IPS-20b (cell line): ENCODE measurements around the gene PEPD.
"Not testable (repeated sequence)": the region's sequence is repeated elsewhere in the genome, so short reads cannot be mapped to it uniquely, and the experiment has no call there.

ENCODE experiments used
- H3K27ac ChIP-seq: one replicate; pipeline ENCODE4 v1.5.1; 2013; ENCODE audit warnings: low read length
- H3K27me3 ChIP-seq: 2 replicates; pipeline ENCODE4 v1.6.1; 2013; ENCODE audit warnings: mild to moderate bottlenecking, low read length, inconsistent platforms; ENCODE audit not compliant: insufficient read depth
- H3K36me3 ChIP-seq: 2 replicates; pipeline ENCODE4 v1.6.1; 2013; ENCODE audit warnings: low read depth, mild to moderate bottlenecking, inconsistent platforms, low read length, moderate library complexity; ENCODE audit not compliant: insufficient read depth
- H3K4me1 ChIP-seq: 2 replicates; pipeline ENCODE4 v1.6.1; 2013; ENCODE audit warnings: mild to moderate bottlenecking, control low read depth, inconsistent platforms, low read length, moderate library complexity; ENCODE audit not compliant: insufficient read depth
- H3K4me3 ChIP-seq: 2 replicates; pipeline ENCODE4 v1.5.1; 2013; ENCODE audit warnings: mild to moderate bottlenecking, low read length, inconsistent platforms
- H3K9ac ChIP-seq: 2 replicates; pipeline ENCODE4 v1.6.1; 2013; ENCODE audit warnings: low read depth, mild to moderate bottlenecking, inconsistent platforms, low read length, moderate library complexity
- H3K9me3 ChIP-seq: 2 replicates; pipeline ENCODE4 v1.6.1; 2013; ENCODE audit warnings: mild to moderate bottlenecking, low read depth, low read length, inconsistent platforms; ENCODE audit not compliant: insufficient read depth

PEPD gene

DNA sequence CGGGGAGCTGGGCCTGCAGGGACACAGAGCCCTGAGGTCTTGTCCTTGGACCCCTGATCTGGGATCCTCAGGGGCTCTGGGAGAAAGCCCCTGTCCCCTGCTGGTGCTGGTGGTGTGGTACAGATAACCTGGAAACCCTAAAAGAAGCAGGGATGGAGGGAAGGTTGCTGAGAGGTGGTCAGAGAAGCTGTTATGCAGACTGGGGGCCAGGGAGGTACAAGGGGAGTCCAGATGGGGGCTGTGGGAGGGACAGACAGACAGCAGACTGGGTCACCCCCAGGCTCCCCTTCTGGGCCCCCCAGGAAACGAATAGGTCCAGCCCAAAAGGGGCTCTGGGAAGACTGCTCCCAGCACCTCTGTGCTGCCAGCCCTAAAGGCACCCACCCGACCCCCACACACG lies 34.7 kb upstream of the PEPD start:
- Histone ChIP-seq H3K9me3 (no peaks in the 10 kb centered on the region), H3K27me3 (no peaks in the 10 kb centered on the region), H3K4me1 (no peaks in the 10 kb centered on the region), H3K36me3 (no peaks in the 10 kb centered on the region), H3K27ac (no peak overlapping the region), H3K9ac (no peak overlapping the region), H3K4me3 (no peak overlapping the region)

DNA sequence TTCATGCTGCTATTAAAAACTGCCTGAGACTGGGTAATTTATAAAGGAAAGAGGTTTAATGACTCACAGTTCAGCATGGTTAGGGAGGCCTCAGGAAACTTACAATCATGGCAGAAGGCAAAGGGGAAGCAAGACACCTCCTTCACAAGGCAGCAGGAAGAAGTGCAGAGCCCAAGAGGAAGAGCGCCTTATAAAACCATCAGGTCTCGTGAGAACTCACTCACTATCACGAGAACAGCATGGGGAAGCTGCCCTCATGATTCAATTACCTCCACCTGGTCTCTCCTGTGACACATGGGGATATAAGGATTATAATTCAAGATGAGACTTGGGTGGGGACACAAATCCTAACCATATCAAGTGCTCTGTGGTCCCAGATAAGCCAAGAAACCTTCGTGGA lies 34.1 kb upstream of the PEPD start:
- H3K9me3 ChIP-seq, H3K27me3 ChIP-seq: not testable (repeated sequence)

GRCh38 chr19:33554821-33555220 lies 33.2 kb upstream of the PEPD start:
- no peak overlapping the region for H3K27ac ChIP-seq
- no peaks in the 10 kb centered on the region for H3K36me3 ChIP-seq
- H3K27me3 ChIP-seq: no peaks in the 10 kb centered on the region
- no peak overlapping the region for H3K4me3 ChIP-seq
- no peaks in the 10 kb centered on the region for H3K4me1 ChIP-seq
- no peaks in the 10 kb centered on the region for H3K9me3 ChIP-seq
- no peak overlapping the region for H3K9ac ChIP-seq

More for the DNA sequence above, 34.1 kb upstream of the PEPD start:
- not testable (repeated sequence) for H3K9ac ChIP-seq, H3K4me1 ChIP-seq, H3K4me3 ChIP-seq, H3K36me3 ChIP-seq, H3K27ac ChIP-seq

DNA sequence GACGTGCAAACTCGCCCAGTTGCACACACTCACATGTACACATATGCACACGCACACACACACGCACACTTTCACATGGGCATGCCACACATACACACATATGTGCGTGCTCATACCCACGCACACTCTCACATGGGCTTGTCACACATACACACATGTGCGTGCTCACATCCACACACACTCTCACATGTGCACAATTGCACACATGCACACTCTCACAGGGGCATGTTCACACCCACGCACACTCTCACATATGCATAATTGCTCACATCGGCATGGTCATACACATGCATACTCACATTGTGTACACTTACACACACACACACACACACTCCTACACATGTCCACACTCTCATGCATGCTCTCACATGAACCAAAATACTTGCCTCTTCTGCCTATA lies 32.8 kb upstream of the PEPD start:
- Histone ChIP-seq H3K27me3 (no peaks in the 10 kb centered on the region), H3K4me1 (no peaks in the 10 kb centered on the region), H3K27ac (no peak overlapping the region), H3K4me3 (no peak overlapping the region), H3K36me3 (no peaks in the 10 kb centered on the region), H3K9me3 (no peaks in the 10 kb centered on the region), H3K9ac (no peak overlapping the region)

DNA sequence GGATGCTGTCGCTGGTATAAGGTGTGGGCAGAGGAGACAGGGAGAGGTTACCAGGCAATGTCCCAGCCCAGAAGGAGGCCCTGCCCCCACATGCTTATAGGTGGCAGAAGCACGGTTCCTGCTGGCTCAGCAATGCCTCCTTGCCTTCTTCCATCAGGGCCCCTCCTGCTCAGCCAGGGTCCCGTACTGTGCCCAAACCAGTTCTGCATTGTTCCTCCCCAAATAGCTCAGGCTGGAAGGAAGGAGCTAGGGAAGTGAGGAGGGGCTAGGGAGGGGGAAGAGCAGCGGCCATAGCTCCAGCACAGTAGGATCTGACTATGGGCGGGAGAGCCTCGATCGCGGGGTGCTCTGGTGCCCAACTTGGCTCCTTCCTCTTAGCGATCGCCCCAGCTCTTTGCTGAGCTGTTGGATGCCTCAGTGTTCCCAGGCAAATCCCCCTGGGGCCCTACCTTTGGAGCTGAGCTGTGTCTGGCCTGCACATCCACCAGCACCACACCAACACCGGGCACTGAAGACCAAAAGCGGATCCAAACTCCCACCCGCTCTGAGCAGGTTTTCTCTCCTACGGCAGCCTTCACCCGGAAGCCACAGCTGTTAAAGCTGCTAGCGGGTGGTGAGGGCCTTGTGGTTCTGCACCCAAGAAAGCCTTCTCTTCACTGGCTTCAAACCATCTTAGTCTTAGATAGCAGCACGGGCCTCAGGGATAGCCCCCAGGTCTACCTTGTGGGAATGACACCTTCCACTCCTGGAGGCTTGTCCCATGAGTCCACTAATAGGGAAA lies 32.1 kb upstream of the PEPD start:
- Histone ChIP-seq H3K4me1 (no peaks in the 10 kb centered on the region), H3K27me3 (no peaks in the 10 kb centered on the region), H3K9ac (no peak overlapping the region), H3K27ac (no peak overlapping the region), H3K36me3 (no peaks in the 10 kb centered on the region), H3K9me3 (no peaks in the 10 kb centered on the region), H3K4me3 (no peak overlapping the region)

DNA sequence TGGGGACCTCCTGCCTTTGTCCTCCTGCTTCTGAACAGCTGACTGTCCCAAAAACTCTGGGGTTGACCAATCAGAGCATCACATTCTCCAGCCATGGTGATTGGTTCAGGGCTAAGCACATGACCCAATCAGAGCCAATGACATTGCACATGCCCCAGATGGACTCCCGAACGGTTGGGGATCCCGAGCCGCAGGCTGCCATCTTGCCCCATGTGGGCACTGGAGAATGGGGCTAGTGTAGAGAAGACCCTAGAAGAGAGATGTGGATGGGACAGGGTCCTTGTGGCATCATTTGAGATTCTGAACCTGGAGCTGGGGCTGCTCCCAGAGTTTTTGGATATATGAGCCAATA lies 31.3 kb upstream of the PEPD start:
- Histone ChIP-seq H3K9me3 (no peaks in the 10 kb centered on the region), H3K36me3 (no peaks in the 10 kb centered on the region), H3K9ac (no peak overlapping the region), H3K4me1 (no peaks in the 10 kb centered on the region), H3K4me3 (no peak overlapping the region), H3K27me3 (no peaks in the 10 kb centered on the region), H3K27ac (no peak overlapping the region)

- Histone ChIP-seq H3K9me3 (no peaks in the 10 kb centered on the region), H3K9ac (no peak overlapping the region), H3K27ac (no peak overlapping the region)
Measured at GRCh38 chr19:33552191-33552927, 30.8 kb upstream of the PEPD start.

DNA sequence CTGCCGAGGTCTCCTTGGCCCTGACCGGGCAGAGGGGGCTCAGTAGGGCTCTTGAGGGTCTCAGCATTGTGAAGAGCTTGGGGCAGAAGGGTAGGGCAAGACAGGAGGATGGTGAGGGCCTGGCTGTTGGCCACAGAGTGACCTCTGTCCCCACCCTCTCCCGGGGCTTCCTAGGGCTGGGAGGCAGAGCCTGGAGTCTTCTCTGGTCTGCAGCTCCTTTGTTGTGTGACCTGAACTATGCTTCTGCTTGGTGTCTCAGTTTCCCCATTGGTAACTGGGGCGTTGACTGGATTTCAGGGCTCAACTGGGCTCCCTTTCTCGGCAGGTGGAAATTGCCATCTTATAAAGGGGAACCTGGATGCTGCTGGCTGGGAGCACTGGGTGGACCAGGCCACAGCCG lies 30.1 kb upstream of the PEPD start:
- no peaks in the 10 kb centered on the region for H3K4me1 ChIP-seq
- H3K27ac ChIP-seq: no peak overlapping the region
- H3K4me3 ChIP-seq: no peak overlapping the region
- no peak overlapping the region for H3K9ac ChIP-seq
- H3K9me3 ChIP-seq: no peaks in the 10 kb centered on the region
- no peaks in the 10 kb centered on the region for H3K27me3 ChIP-seq
- H3K36me3 ChIP-seq: no peaks in the 10 kb centered on the region

More at GRCh38 chr19:33552191-33552927, 30.8 kb upstream of the PEPD start:
- Histone ChIP-seq H3K27me3 (no peaks in the 10 kb centered on the region), H3K4me3 (no peak overlapping the region), H3K36me3 (no peaks in the 10 kb centered on the region), H3K4me1 (no peaks in the 10 kb centered on the region)

DNA sequence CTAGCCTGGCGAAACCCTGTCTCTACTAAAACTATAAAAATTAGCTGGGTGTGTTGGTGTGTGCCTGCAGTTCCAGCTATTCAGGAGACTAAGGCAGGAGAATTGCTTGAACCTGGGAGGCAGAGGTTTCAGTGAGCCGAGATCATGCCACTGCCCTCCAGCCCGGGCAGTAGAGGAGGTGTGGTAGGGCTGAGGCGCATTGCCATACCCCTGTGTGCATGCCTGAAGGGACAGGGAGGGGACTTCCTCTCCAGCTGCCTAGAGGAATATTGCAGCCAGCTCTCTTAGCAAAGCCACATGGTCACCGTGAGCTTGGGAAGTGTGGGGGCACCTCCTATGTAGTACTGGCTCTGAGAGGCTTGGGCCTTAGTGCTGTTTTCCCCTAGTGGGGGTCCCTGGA lies 29.2 kb upstream of the PEPD start:
- H3K27ac ChIP-seq: no peak overlapping the region
- H3K9ac ChIP-seq: no peak overlapping the region
- H3K4me3 ChIP-seq: no peak overlapping the region
- H3K36me3 ChIP-seq: no peaks in the 10 kb centered on the region
- H3K27me3 ChIP-seq: no peaks in the 10 kb centered on the region
- no peaks in the 10 kb centered on the region for H3K9me3 ChIP-seq
- H3K4me1 ChIP-seq: no peaks in the 10 kb centered on the region

DNA sequence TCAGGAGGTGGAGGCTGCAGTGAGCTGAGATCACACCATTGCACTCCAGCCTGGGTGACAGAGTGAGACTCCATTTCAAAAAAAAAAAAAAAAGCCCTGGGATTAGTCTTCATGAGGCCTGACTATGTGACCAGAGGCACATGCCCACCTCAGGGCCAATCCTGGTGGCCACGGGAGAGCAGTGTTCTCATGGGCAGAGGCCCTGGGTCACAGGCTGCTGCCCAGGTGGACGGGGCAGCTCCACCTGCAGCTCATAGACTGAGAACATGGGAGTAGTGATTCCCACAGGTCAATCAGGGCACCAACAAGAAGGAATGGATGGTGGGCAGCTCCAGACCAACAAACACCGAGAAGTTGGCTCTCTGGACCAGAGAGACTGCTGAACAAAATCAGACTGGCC lies 26.1 kb upstream of the PEPD start:
- no peak overlapping the region for H3K27ac ChIP-seq
- no peaks in the 10 kb centered on the region for H3K4me1 ChIP-seq
- H3K4me3 ChIP-seq: no peak overlapping the region

GRCh38 chr19:33546656-33547055 lies 25.1 kb upstream of the PEPD start:
- H3K9ac ChIP-seq: no peak overlapping the region
- no peak overlapping the region for H3K27ac ChIP-seq
- no peaks in the 10 kb centered on the region for H3K27me3 ChIP-seq
- no peaks in the 10 kb centered on the region for H3K4me1 ChIP-seq
- H3K36me3 ChIP-seq: no peaks in the 10 kb centered on the region
- H3K4me3 ChIP-seq: no peak overlapping the region
- no peaks in the 10 kb centered on the region for H3K9me3 ChIP-seq

More for the DNA sequence above, 26.1 kb upstream of the PEPD start:
- Histone ChIP-seq H3K36me3 (no peaks in the 10 kb centered on the region), H3K9ac (no peak overlapping the region), H3K27me3 (no peaks in the 10 kb centered on the region), H3K9me3 (no peaks in the 10 kb centered on the region)
